H9 (cell line): ENCODE data around the gene LYST. TPM values are rescaled to one million over a fixed set of nuclear protein-coding genes. Genes with fewer than 3 reads are reported as not detected.

Source experiments
- DNase-seq: peaks from one replicate; pipeline ENCODE4 v3.0.0-alpha.2; 2017
- H2AFZ ChIP-seq: one replicate; pipeline ENCODE4 v1.6.1; 2013; ENCODE audit warnings: mild to moderate bottlenecking, low read length, control low read depth, moderate library complexity
- H2AK5ac ChIP-seq: 2 replicates; pipeline ENCODE4 v1.6.1; 2013; ENCODE audit warnings: low read length, control low read depth, mixed read lengths; ENCODE audit not compliant: insufficient read length
- H2BK120ac ChIP-seq: one replicate; pipeline ENCODE4 v1.6.1; 2013; ENCODE audit warnings: low read depth, mild to moderate bottlenecking, low read length, control low read depth, inconsistent platforms; ENCODE audit not compliant: poor library complexity, severe bottlenecking
- H2BK12ac ChIP-seq: 2 replicates; pipeline ENCODE4 v1.6.1; 2013; ENCODE audit warnings: low read length, control low read depth, mixed read lengths, low read depth; ENCODE audit not compliant: insufficient read length
- H2BK15ac ChIP-seq: 2 replicates; pipeline ENCODE4 v1.6.1; 2013; ENCODE audit warnings: low read depth, low read length, control low read depth
- H2BK20ac ChIP-seq: one replicate; pipeline ENCODE4 v1.6.1; 2013; ENCODE audit warnings: low read depth, mild to moderate bottlenecking, low read length, control low read depth, inconsistent platforms; ENCODE audit not compliant: poor library complexity, severe bottlenecking
- H2BK5ac ChIP-seq: 2 replicates; pipeline ENCODE4 v1.6.1; 2013; ENCODE audit warnings: low read length, control low read depth, mixed read lengths; ENCODE audit not compliant: insufficient read length
- H3K14ac ChIP-seq: 2 replicates; pipeline ENCODE4 v1.6.1; 2013; ENCODE audit warnings: low read length, control low read depth; ENCODE audit not compliant: insufficient read depth
- H3K18ac ChIP-seq: 2 replicates; pipeline ENCODE4 v1.6.1; 2013; ENCODE audit warnings: low read depth, mild to moderate bottlenecking, mixed read lengths, low read length, control low read depth; ENCODE audit not compliant: insufficient read length
- H3K23ac ChIP-seq: 2 replicates; pipeline ENCODE4 v1.6.1; 2013; ENCODE audit warnings: low read length, control low read depth, mixed read lengths, low read depth; ENCODE audit not compliant: insufficient read length
- H3K23me2 ChIP-seq: 2 replicates; pipeline ENCODE4 v1.6.1; 2013; ENCODE audit warnings: low read depth, mild to moderate bottlenecking, mixed read lengths, low read length, control low read depth; ENCODE audit not compliant: insufficient read length, poor library complexity, severe bottlenecking
- H3K27ac ChIP-seq: 2 replicates; pipeline ENCODE4 v1.5.1; 2013; ENCODE audit warnings: low read length, control low read depth, mixed read lengths, low read depth; ENCODE audit not compliant: insufficient read length
- H3K27me3 ChIP-seq: 2 replicates; pipeline ENCODE4 v1.6.1; 2013; ENCODE audit warnings: low read length, control low read depth, inconsistent platforms; ENCODE audit not compliant: insufficient read depth
- H3K4ac ChIP-seq: 2 replicates; pipeline ENCODE4 v1.6.1; 2013; ENCODE audit warnings: low read depth, mild to moderate bottlenecking, control low read depth, inconsistent platforms, low read length, moderate library complexity
- H3K4me1 ChIP-seq: 2 replicates; pipeline ENCODE4 v1.6.1; 2013; ENCODE audit warnings: low read length, control low read depth, inconsistent platforms; ENCODE audit not compliant: insufficient read depth
- H3K4me2 ChIP-seq: 2 replicates; pipeline ENCODE4 v1.6.1; 2013; ENCODE audit warnings: low read length, control low read depth, mixed read lengths; ENCODE audit not compliant: insufficient read length, insufficient read depth
- H3K56ac ChIP-seq: 2 replicates; pipeline ENCODE4 v1.6.1; 2013; ENCODE audit warnings: low read depth, mild to moderate bottlenecking, mixed read lengths, low read length, control low read depth; ENCODE audit not compliant: insufficient read length
- H3K79me1 ChIP-seq: 2 replicates; pipeline ENCODE4 v1.6.1; 2013; ENCODE audit warnings: low read depth, mild to moderate bottlenecking, moderate library complexity, low read length, control low read depth, inconsistent platforms; ENCODE audit not compliant: insufficient read depth, poor library complexity, severe bottlenecking
- H3K79me2 ChIP-seq: 2 replicates; pipeline ENCODE4 v1.6.1; 2013; ENCODE audit warnings: low read length, control low read depth, inconsistent platforms; ENCODE audit not compliant: insufficient read depth
- H3K9ac ChIP-seq: 2 replicates; pipeline ENCODE4 v1.6.1; 2013; ENCODE audit warnings: low read length, control low read depth, mixed read lengths; ENCODE audit not compliant: insufficient read length; ENCODE audit errors: extremely low read depth
- H3K9me3 ChIP-seq: one replicate; pipeline ENCODE4 v1.6.1; 2013; ENCODE audit warnings: low read depth, low read length, inconsistent platforms; ENCODE audit not compliant: control insufficient read depth
- H3T11ph ChIP-seq: one replicate; pipeline ENCODE4 v1.6.1; 2013; ENCODE audit warnings: mild to moderate bottlenecking, low read length, control low read depth, inconsistent platforms
- H4K20me1 ChIP-seq: one replicate; pipeline ENCODE4 v1.6.1; 2013; ENCODE audit not compliant: control insufficient read depth, insufficient read length, insufficient read depth
- H4K5ac ChIP-seq: 2 replicates; pipeline ENCODE4 v1.6.1; 2013; ENCODE audit warnings: low read depth, mild to moderate bottlenecking, mixed read lengths, low read length, control low read depth; ENCODE audit not compliant: insufficient read length
- H4K8ac ChIP-seq: replicated peaks from 2 replicates; pipeline ENCODE4 v1.6.1; 2013; ENCODE audit warnings: low read length, control low read depth, mixed read lengths, low read depth; ENCODE audit not compliant: insufficient read length
- H4K91ac ChIP-seq: 2 replicates; pipeline ENCODE4 v1.6.1; 2013; ENCODE audit warnings: low read depth, mild to moderate bottlenecking, moderate library complexity, mixed read lengths, low read length, control low read depth; ENCODE audit not compliant: insufficient read length
- H3K27ac Mint-ChIP-seq, 3 experiments: 2 replicates in 2 of 3; 3 replicates in 1 of 3; pipeline ENCODE4 v1.8.0; 2020 to 2021; ENCODE audit warnings: mixed read lengths in 3 of 3, mild to moderate bottlenecking in 1 of 3, moderate library complexity in 1 of 3
- H3K27me3 Mint-ChIP-seq: 2 replicates; pipeline ENCODE4 v1.8.0; 2021; ENCODE audit warnings: low read depth, mild to moderate bottlenecking, moderate library complexity, mixed read lengths
- H3K36me3 Mint-ChIP-seq, 3 experiments: 2 replicates in 2 of 3; 3 replicates in 1 of 3; pipeline ENCODE4 v1.8.0; 2020 to 2021; ENCODE audit warnings: low read depth in 3 of 3, mixed read lengths in 3 of 3; ENCODE audit not compliant: insufficient read depth in 1 of 3
- H3K4me1 Mint-ChIP-seq, 2 experiments: 2 replicates each; pipeline ENCODE4 v1.8.0; 2020; ENCODE audit warnings: mixed read lengths in 2 of 2
- H3K4me3 Mint-ChIP-seq, 2 experiments: 2 replicates in 1 of 2; 3 replicates in 1 of 2; pipeline ENCODE4 v1.8.0; 2020 to 2021; ENCODE audit warnings: mild to moderate bottlenecking in 2 of 2, mixed read lengths in 2 of 2, moderate library complexity in 1 of 2
- H3K9me3 Mint-ChIP-seq, 2 experiments: 2 replicates in 1 of 2; 3 replicates in 1 of 2; pipeline ENCODE4 v1.8.0; 2020; ENCODE audit warnings: mild to moderate bottlenecking in 2 of 2, mixed read lengths in 2 of 2, moderate library complexity in 1 of 2
- WGBS: extraction: QIAGEN DNeasy Blood & Tissue Kit; methylation state at CpG from one replicate; pipeline ENCODE4 v1.1.7; 2013; ENCODE audit warnings: missing lambda C conversion rate, low lambda C conversion rate, mixed read lengths; ENCODE audit not compliant: insufficient read length; ENCODE audit errors: extremely low coverage; 5-methylcytosine and 5-hydroxymethylcytosine counted together
- total RNA-seq: library from RNA; stranded (reverse); gene quantifications from 2 replicates; pipeline ENCODE4 v1.2.1, GENCODE V29; 2021
- TF ChIP-seq, protein P1 (sequence below): fragments of 200-600 bp; sonication (generic); conservative IDR thresholded peaks from 3 replicates; pipeline ENCODE4 v1.8.0; 2021; ENCODE audit warnings: antibody characterized with exemption, mild to moderate bottlenecking

LYST gene
- total RNA-seq, 1 experiment from 2014 or later: 0.13 TPM

GRCh38 chr1:235689356-235689755 is 177.3 kb downstream of the LYST start:
- no peak overlapping the region for H3K4me2 ChIP-seq
- H4K8ac ChIP-seq: no peak overlapping the region
- no peaks in the 10 kb centered on the region for H3K79me1 ChIP-seq
- no peaks in the 10 kb centered on the region for H3K27me3 Mint-ChIP-seq
- H3K56ac ChIP-seq: no peak overlapping the region
- no peak overlapping the region for H2AK5ac ChIP-seq
- H3K79me2 ChIP-seq: no peaks in the 10 kb centered on the region
- no peak overlapping the region for H4K5ac ChIP-seq
- no peaks in the 10 kb centered on the region; the same call in 1 of the 2 replicates for H3K4me1 ChIP-seq
- no peaks in the 10 kb centered on the region for H4K20me1 ChIP-seq
- TF ChIP-seq, protein P1, sequence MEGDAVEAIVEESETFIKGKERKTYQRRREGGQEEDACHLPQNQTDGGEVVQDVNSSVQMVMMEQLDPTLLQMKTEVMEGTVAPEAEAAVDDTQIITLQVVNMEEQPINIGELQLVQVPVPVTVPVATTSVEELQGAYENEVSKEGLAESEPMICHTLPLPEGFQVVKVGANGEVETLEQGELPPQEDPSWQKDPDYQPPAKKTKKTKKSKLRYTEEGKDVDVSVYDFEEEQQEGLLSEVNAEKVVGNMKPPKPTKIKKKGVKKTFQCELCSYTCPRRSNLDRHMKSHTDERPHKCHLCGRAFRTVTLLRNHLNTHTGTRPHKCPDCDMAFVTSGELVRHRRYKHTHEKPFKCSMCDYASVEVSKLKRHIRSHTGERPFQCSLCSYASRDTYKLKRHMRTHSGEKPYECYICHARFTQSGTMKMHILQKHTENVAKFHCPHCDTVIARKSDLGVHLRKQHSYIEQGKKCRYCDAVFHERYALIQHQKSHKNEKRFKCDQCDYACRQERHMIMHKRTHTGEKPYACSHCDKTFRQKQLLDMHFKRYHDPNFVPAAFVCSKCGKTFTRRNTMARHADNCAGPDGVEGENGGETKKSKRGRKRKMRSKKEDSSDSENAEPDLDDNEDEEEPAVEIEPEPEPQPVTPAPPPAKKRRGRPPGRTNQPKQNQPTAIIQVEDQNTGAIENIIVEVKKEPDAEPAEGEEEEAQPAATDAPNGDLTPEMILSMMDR: no peak
- H2BK15ac ChIP-seq: no peak overlapping the region
- H4K91ac ChIP-seq: no peak overlapping the region
- H2BK12ac ChIP-seq: no peak overlapping the region
- no peak overlapping the region for H2BK120ac ChIP-seq
- H2BK5ac ChIP-seq: no peak overlapping the region
- DNase-seq: no peak
- H3K23ac ChIP-seq: no peak overlapping the region
- H3K9me3 Mint-ChIP-seq: no peaks in the 10 kb centered on the region
- no peak overlapping the region for H2BK20ac ChIP-seq
- H3K27ac Mint-ChIP-seq: no peak overlapping the region; a peak in 2 of 7 replicates
- no peaks in the 10 kb centered on the region for H3K36me3 Mint-ChIP-seq
- no CpG with 5 or more reads among the region's 4 CpGs for WGBS
- peaks cover 0 to 7% of the 10 kb centered on the region in 2 experiments; a peak in 2 of 4 replicates for H3K4me1 Mint-ChIP-seq
- H3K9me3 ChIP-seq: no peaks in the 10 kb centered on the region
- H3K18ac ChIP-seq: no peak overlapping the region
- H3K27me3 ChIP-seq: no peaks in the 10 kb centered on the region
- H3T11ph ChIP-seq: no peak overlapping the region
- no peak overlapping the region for H3K4me3 Mint-ChIP-seq
- H3K27ac ChIP-seq: no peak overlapping the region
- H3K14ac ChIP-seq: no peak overlapping the region
- H2AFZ ChIP-seq: no peak overlapping the region
- H3K23me2 ChIP-seq: no peaks in the 10 kb centered on the region
- H3K4ac ChIP-seq: no peak overlapping the region
- no peak overlapping the region for H3K9ac ChIP-seq
